GM19438 (cell line): ENCODE results near the gene MGAT2.
"Not testable (repeated sequence)": the region's sequence is repeated elsewhere in the genome, so short reads cannot be mapped to it uniquely, and the experiment has no call there.

ENCODE experiments used
- ATAC-seq: cut with Tn5 transposase; IDR thresholded peaks from one replicate; pipeline ENCODE4 v1.9.1; 2021; ENCODE audit warnings: low read depth; ENCODE audit not compliant: unreplicated experiment

Gene MGAT2

GRCh38 chr14:49641697-49642129 lies 21.1 kb downstream of the MGAT2 start:
- ATAC-seq: no peak

GRCh38 chr14:49642163-49642562 lies 21.6 kb downstream of the MGAT2 start:
- ATAC-seq: no peak

GRCh38 chr14:49653508-49653907 lies 32.9 kb downstream of the MGAT2 start:
- no peak for ATAC-seq

- no peak for ATAC-seq
Measured at GRCh38 chr14:49654511-49654910, 33.9 kb downstream of the MGAT2 start.

GRCh38 chr14:49657500-49657899 lies 36.9 kb downstream of the MGAT2 start:
- not testable (repeated sequence) for ATAC-seq

GRCh38 chr14:49659526-49660455 lies 39.2 kb downstream of the MGAT2 start:
- no peak for ATAC-seq

- no peak for ATAC-seq
Measured at GRCh38 chr14:49670475-49670874, 49.9 kb downstream of the MGAT2 start.
